ENCODE measurements around the gene ADAMTS18.

Gene ADAMTS18

DNA sequence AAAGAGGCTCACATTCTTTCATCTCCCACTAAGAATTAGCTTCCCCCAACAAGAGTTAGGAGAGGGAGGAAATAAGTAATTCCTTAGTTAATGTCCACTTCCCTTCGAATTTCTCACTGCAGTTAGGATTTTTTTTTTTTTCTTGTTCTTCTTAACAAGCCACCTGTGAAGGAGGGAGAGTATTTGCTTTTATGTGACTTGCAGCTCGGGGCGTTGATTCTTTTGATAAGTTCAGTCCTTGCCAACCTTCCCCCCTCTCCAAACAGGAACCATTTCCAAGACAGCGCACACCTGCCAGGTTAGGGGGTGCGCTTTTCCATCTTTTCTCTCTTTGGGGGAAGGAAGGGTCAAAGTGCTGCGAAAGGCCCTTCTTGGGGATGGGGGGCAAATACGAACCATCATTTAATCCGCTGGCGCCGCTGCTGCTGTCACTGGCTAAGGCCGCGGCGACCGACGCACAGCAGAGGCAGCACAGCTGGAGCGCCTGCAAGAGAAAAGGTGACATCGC lies 758 bp downstream of the ADAMTS18 start:
- H3K4me3 ChIP-seq (ENCODE audit: low read length), result peak overlapping the region; percentile 62
- H3K9ac ChIP-seq (ENCODE audit: low read depth, low read length), result peak overlapping the region; percentile 19; the same call in 1 of the 2 replicates
- no peak overlapping the region for H3K27ac ChIP-seq (ENCODE audit: low read depth, low read length)
- H3K9me3 ChIP-seq (ENCODE audit: insufficient read depth, low read depth, low read length), result no peaks in the 10 kb centered on the region
- H3K4me1 ChIP-seq (ENCODE audit: insufficient read depth, low read length), result peaks cover 4% of the 10 kb centered on the region; the same call in 1 of the 2 replicates
- H3K27me3 ChIP-seq (ENCODE audit: insufficient read depth, low read length), result peaks cover 68% of the 10 kb centered on the region
- no peaks in the 10 kb centered on the region for H3K36me3 ChIP-seq (ENCODE audit: insufficient read depth, low read length)
- 2% methylated on average over 14 of the region's 17 CpGs for WGBS

DNA sequence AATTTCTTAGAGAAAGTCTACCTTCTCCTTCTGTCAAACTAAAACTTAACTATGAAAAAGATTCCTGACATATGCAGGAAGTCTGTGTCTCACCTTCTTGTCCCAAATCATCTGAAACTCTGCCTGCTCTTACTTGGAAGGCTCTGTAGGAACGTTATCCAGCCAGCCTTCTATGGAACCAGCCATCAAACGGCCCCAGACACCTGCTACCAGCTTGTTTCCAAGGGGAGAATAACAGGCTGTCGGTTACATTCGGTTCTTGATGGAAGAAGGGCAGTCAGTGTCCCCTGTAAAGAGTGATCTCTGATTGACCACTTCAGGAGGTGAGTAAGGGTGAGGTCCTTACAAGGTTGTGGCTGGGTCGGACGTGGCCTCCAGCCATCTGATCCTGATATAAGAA lies 1.7 kb downstream of the ADAMTS18 start:
- Histone ChIP-seq H3K36me3 (ENCODE audit: insufficient read depth, low read length) (no peaks in the 10 kb centered on the region), H3K9ac (ENCODE audit: low read depth, low read length) (no peak overlapping the region), H3K9me3 (ENCODE audit: insufficient read depth, low read depth, low read length) (no peaks in the 10 kb centered on the region), H3K4me3 (ENCODE audit: low read length) (no peak overlapping the region), H3K27ac (ENCODE audit: low read depth, low read length) (no peak overlapping the region), H3K27me3 (ENCODE audit: insufficient read depth, low read length) (peaks cover 68% of the 10 kb centered on the region), H3K4me1 (ENCODE audit: insufficient read depth, low read length) (peaks cover 4% of the 10 kb centered on the region; the same call in 1 of the 2 replicates)
- WGBS, result 75% methylated on average over 6 of the region's 6 CpGs

DNA sequence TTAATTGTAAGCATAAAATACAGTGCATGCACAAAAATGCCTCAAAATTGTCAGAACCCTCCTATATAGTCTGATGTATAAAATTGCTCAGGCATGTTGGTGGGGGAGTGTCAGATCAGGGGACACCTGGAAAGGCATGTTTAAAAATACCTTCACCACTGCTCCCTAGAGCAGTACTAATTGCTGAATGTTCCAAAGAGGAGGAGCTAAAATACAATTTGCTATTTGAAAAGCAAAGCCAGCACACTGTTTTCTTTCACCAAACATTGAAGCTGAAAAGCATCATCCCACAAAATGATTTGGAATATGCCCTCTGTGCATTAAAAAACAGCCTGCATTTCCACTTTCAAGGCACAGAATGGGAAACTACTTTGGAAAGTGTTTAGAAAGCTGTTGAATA lies 2.6 kb downstream of the ADAMTS18 start:
- Histone ChIP-seq H3K4me3 (ENCODE audit: low read length) (no peak overlapping the region), H3K27me3 (ENCODE audit: insufficient read depth, low read length) (peaks cover 66% of the 10 kb centered on the region), H3K36me3 (ENCODE audit: insufficient read depth, low read length) (no peaks in the 10 kb centered on the region), H3K27ac (ENCODE audit: low read depth, low read length) (no peak overlapping the region), H3K4me1 (ENCODE audit: insufficient read depth, low read length) (peaks cover 4% of the 10 kb centered on the region; the same call in 1 of the 2 replicates), H3K9ac (ENCODE audit: low read depth, low read length) (no peak overlapping the region), H3K9me3 (ENCODE audit: insufficient read depth, low read depth, low read length) (no peaks in the 10 kb centered on the region)

DNA sequence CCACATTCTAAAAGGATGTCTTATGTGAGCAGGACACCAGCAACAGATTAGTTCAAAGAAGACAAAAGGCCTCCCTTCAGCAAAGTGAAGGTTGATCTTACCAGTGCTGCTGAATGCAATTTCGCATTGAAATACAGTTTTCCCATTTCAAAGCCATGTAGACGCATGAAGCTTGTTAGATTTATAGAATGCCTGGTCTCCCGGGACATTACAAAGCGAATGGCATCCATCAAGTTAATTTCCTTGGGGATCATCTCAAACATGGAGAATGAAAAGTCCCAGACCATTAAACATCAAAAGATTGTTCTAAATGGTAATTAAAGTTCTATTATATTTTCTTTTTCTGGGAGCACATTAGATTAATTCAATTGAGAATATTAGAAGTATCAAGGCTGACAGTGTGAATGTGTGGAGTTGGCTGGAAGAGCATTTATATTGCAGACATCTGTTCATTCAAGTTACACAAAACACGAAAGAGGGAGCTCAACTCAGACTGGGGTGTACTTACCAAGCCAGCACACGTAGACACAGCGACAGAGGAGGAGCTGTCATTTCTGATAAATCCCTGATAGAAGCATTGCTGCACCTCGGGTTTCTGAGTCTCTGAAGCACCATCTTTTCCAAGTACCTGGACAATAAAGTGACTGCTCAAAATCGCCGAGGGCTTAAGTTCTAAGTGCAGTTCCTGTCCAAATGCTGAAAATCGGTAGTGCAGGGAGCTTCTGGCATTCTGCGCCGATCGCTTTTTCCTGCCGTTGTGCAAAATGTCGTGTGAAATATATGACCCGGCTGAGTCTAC lies 3.8 kb downstream of the ADAMTS18 start:
- Histone ChIP-seq H3K9ac (ENCODE audit: low read depth, low read length) (no peak overlapping the region), H3K4me3 (ENCODE audit: low read length) (no peak overlapping the region), H3K27me3 (ENCODE audit: insufficient read depth, low read length) (peaks cover 53% of the 10 kb centered on the region), H3K36me3 (ENCODE audit: insufficient read depth, low read length) (no peaks in the 10 kb centered on the region), H3K27ac (ENCODE audit: low read depth, low read length) (no peak overlapping the region), H3K4me1 (ENCODE audit: insufficient read depth, low read length) (peaks cover 4% of the 10 kb centered on the region; the same call in 1 of the 2 replicates), H3K9me3 (ENCODE audit: insufficient read depth, low read depth, low read length) (no peaks in the 10 kb centered on the region)
- 94% methylated on average over 17 of the region's 17 CpGs for WGBS

DNA sequence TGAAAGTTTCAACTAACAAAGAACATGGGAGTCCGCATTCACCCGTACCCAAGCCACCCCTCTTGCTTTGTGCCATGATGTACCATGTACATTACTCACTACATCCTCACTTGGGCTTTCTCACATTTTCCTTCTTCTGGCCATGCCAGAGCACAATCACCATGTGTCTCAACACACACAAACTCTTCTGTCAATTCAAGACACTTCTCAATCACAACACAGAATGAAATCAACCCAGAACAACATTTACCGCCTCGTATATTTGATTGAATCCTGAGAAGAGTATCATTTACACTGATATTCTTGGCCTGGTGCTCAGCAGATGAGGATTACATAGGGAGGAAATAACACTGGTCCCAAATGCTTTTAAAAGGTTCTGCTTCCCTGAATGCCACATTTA lies 4.5 kb downstream of the ADAMTS18 start:
- WGBS, result 94% methylated on average over 4 of the region's 4 CpGs
- Histone ChIP-seq H3K27me3 (ENCODE audit: insufficient read depth, low read length) (peaks cover 47% of the 10 kb centered on the region), H3K4me1 (ENCODE audit: insufficient read depth, low read length) (peaks cover 4% of the 10 kb centered on the region; the same call in 1 of the 2 replicates), H3K9me3 (ENCODE audit: insufficient read depth, low read depth, low read length) (no peaks in the 10 kb centered on the region), H3K9ac (ENCODE audit: low read depth, low read length) (no peak overlapping the region), H3K36me3 (ENCODE audit: insufficient read depth, low read length) (no peaks in the 10 kb centered on the region), H3K4me3 (ENCODE audit: low read length) (no peak overlapping the region), H3K27ac (ENCODE audit: low read depth, low read length) (no peak overlapping the region)

DNA sequence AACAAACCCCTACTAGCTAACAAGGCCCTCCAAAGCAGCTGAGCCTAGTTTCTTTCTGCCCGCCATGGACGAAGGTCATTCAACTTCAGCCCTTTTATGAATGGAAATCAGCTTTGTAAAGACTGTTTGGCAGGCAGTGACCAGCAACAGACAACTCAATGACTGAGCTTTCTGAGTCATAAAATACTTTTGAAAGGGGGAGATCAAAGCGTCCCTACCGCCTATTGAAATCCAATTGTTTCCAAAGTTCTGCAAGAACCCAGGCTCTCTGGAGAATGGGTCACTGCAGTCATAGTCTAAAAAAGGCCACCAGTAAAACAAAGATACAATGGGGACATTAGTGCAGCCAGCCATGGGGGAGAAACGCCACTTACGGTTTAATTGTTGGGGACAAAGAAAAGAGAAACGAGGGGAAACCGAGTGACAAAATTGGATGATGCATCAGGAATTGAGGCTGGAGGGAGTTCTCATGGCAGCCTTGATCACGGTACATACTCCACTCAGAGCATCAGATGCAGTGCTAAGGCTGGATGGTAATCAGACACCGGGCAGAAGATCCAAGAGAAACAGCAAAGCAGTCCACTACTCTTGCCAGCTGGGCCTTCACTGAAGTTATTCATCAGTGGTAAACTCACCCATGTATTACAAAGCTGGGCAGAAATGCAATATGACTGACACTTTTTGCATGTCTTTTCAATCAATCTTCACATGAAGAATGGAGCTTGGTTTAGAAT lies 9.8 kb downstream of the ADAMTS18 start:
- no peaks in the 10 kb centered on the region; the same call in none of the 2 replicates for H3K4me1 ChIP-seq (ENCODE audit: insufficient read depth, low read length)
- H3K27me3 ChIP-seq (ENCODE audit: insufficient read depth, low read length), result no peaks in the 10 kb centered on the region
- no peaks in the 10 kb centered on the region for H3K36me3 ChIP-seq (ENCODE audit: insufficient read depth, low read length)
- no peaks in the 10 kb centered on the region for H3K9me3 ChIP-seq (ENCODE audit: insufficient read depth, low read depth, low read length)
- H3K4me3 ChIP-seq (ENCODE audit: low read length), result no peak overlapping the region
- H3K27ac ChIP-seq (ENCODE audit: low read depth, low read length), result no peak overlapping the region
- 79% methylated on average over 10 of the region's 10 CpGs for WGBS
- H3K9ac ChIP-seq (ENCODE audit: low read depth, low read length), result no peak overlapping the region

DNA sequence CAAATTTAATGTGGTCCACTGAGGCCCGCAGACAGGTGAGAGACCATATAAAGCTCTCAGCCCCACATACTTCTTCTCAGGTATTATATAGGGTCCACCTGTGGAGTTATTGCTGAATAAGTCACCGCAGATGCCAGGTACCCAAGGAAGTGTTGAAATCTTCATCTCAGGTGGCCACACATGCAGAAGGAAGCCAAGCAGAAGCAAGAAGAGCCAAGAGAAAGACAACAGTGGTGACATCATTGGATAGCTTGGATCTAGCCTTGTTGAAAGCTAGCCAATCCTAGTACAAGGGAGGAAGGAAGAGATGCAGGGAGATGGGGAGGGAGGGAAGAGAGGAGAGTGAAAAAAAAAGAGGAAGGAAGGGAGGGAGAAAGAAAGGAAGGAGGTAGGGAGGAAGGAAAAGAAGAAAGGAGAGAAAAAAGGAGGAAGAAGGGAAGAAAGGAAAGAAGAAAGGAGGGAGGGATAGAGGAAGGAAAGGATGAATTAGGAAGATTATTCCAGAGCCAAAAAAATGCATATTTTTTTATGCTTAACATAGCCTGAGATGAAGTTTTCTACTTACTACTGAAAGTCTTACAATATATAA lies 12.5 kb downstream of the ADAMTS18 start:
- Histone ChIP-seq H3K4me3 (ENCODE audit: low read length) (no peak overlapping the region), H3K36me3 (ENCODE audit: insufficient read depth, low read length) (no peaks in the 10 kb centered on the region), H3K9me3 (ENCODE audit: insufficient read depth, low read depth, low read length) (no peaks in the 10 kb centered on the region), H3K27me3 (ENCODE audit: insufficient read depth, low read length) (no peaks in the 10 kb centered on the region), H3K9ac (ENCODE audit: low read depth, low read length) (no peak overlapping the region), H3K27ac (ENCODE audit: low read depth, low read length) (no peak overlapping the region), H3K4me1 (ENCODE audit: insufficient read depth, low read length) (peaks cover 3% of the 10 kb centered on the region)
- WGBS, result 89% methylated on average over 2 of the region's 2 CpGs

DNA sequence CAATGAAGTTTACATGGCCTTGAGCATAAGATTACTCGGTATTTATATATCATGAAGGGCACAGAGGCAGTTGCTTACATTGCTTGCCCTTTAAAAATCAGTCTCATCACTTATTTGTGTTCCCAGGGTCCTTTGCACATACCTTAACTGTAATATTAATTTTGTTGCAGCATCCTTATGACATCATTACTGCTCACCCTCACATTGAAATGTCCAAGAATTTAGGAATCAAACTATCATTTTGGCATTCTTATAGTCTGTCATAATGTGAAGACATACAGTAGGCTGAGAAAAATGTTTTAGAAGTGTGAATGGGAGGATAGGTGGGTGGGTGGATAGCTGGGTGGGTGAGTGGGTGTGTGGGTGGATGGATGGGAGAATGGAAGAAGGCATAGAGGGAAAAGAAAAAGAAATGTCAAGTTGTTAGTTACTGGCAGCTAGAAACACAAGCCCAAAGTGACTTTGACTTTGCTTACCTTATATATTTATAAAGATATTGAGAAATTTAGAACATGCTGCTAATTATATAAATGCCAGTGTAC lies 17.8 kb downstream of the ADAMTS18 start:
- Histone ChIP-seq H3K9ac (ENCODE audit: low read depth, low read length) (no peak overlapping the region), H3K4me1 (ENCODE audit: insufficient read depth, low read length) (peaks cover 3% of the 10 kb centered on the region; the same call in 1 of the 2 replicates), H3K9me3 (ENCODE audit: insufficient read depth, low read depth, low read length) (no peaks in the 10 kb centered on the region), H3K27me3 (ENCODE audit: insufficient read depth, low read length) (no peaks in the 10 kb centered on the region), H3K27ac (ENCODE audit: low read depth, low read length) (no peak overlapping the region), H3K36me3 (ENCODE audit: insufficient read depth, low read length) (no peaks in the 10 kb centered on the region), H3K4me3 (ENCODE audit: low read length) (no peak overlapping the region)
- 75% methylated on average over 1 of the region's 1 CpG for WGBS

DNA sequence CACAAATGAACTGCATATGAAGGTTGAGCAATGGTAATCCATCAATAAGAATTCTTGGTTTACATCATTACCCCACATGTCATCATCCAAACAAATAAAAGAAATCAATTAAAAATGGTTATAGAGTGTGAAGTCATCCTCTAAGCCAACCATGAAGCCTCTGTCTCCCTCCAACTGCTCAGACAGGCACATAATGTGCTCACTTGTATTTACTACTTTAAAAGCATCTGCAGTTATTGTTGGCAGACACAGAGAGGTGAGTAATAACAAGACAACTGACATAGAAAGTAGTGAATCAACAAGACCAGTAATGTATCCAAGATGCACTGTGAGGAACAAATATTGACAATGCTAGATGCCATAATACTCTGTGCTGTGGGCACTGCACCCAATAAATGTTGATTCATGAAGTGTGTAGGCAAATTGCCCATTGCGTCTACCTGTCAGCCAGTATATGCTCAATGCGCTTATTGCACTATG lies 20.0 kb downstream of the ADAMTS18 start:
- Histone ChIP-seq H3K36me3 (ENCODE audit: insufficient read depth, low read length) (no peaks in the 10 kb centered on the region), H3K27ac (ENCODE audit: low read depth, low read length) (no peak overlapping the region)
- WGBS, result 95% methylated on average over 2 of the region's 2 CpGs

DNA sequence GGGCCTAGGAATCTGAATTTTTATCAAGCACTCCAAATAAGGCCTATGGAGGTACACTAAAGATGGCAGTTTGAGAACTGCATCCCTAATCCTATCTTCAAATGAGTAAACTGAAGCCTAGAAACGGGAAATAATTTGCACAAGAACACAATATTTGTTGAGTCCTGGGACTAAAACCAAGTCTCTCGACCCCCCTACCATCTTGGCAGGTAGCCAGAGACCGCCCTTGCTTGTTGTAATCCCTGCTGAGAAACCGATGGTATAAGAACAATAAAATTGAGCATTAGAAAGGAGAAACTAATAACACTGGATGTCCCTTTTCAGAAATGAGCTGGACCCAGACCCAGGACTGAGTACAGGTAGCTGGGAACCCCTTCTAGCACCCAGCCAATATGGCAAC lies 24.4 kb downstream of the ADAMTS18 start:
- Histone ChIP-seq H3K4me3 (ENCODE audit: low read length) (no peak overlapping the region), H3K27me3 (ENCODE audit: insufficient read depth, low read length) (no peaks in the 10 kb centered on the region), H3K36me3 (ENCODE audit: insufficient read depth, low read length) (no peaks in the 10 kb centered on the region), H3K4me1 (ENCODE audit: insufficient read depth, low read length) (no peaks in the 10 kb centered on the region), H3K9ac (ENCODE audit: low read depth, low read length) (no peak overlapping the region), H3K27ac (ENCODE audit: low read depth, low read length) (no peak overlapping the region), H3K9me3 (ENCODE audit: insufficient read depth, low read depth, low read length) (peaks cover 9% of the 10 kb centered on the region; the same call in 1 of the 2 replicates)
- 94% methylated on average over 4 of the region's 4 CpGs for WGBS

More for the DNA sequence above, 20.0 kb downstream of the ADAMTS18 start:
- Histone ChIP-seq H3K9ac (ENCODE audit: low read depth, low read length) (no peak overlapping the region), H3K27me3 (ENCODE audit: insufficient read depth, low read length) (no peaks in the 10 kb centered on the region), H3K4me1 (ENCODE audit: insufficient read depth, low read length) (peaks cover 3% of the 10 kb centered on the region; the same call in 1 of the 2 replicates), H3K4me3 (ENCODE audit: low read length) (no peak overlapping the region), H3K9me3 (ENCODE audit: insufficient read depth, low read depth, low read length) (no peaks in the 10 kb centered on the region)
